Endothelial cell of umbilical vein (primary cell): ENCODE data around the gene MRPL44. TPM values are rescaled to one million over a fixed set of nuclear protein-coding genes. Genes with fewer than 3 reads are reported as not detected.
A peak's percentile ranks its signal among the peaks of the same experiment; 100 is the strongest.

Source experiments
- BruUV-seq: library from RNA; stranded (reverse); fragments of 400-500 nt; replicated peaks from 2 replicates; lab custom pipeline; 2021; lab: Mats Ljungman, UMichigan
- CTCF ChIA-PET: fragments of 300-600, 350-600 bp; sonication (Branson Sonifier 250); formaldehyde crosslinking; loops from one replicate; lab custom pipeline; 2021; ENCODE audit warnings: antibody characterized with exemption, inconsistent platforms; lab: Charles Lee
- POLR2A ChIA-PET: fragments of 300-600, 350-600 bp; sonication (Branson Sonifier 250); formaldehyde crosslinking; loops from one replicate; lab custom pipeline; 2021; ENCODE audit warnings: antibody characterized with exemption, inconsistent platforms; lab: Charles Lee
- DNase-seq: peaks from one replicate; pipeline ENCODE4 v3.0.0-alpha.2; 2011; ENCODE audit warnings: low read depth, low spot score
- FAIRE-seq: peaks from 2 replicates; lab custom pipeline; 2011; peaks lifted over from hg19 to GRCh38; lab: Jason Lieb, UNC
- H2AFZ ChIP-seq: 2 replicates; pipeline ENCODE4 v1.6.0; 2012; ENCODE audit warnings: low read depth, low read length, control low read depth, inconsistent platforms
- H3K27ac ChIP-seq: 2 replicates; pipeline ENCODE4 v1.5.1; 2011; ENCODE audit warnings: low read depth, mild to moderate bottlenecking, control low read depth, low read length, moderate library complexity; ENCODE audit not compliant: insufficient read depth
- H3K27me3 ChIP-seq, 2 experiments: 2 replicates each; pipeline versions ENCODE4 v1.6.0 to v1.6.1; 2011; ENCODE audit warnings: low read length in 2 of 2, mixed read lengths in 1 of 2; ENCODE audit not compliant: control insufficient read depth in 2 of 2, insufficient read depth in 2 of 2
- H3K36me3 ChIP-seq, 2 experiments: 2 replicates in 1 of 2; 3 replicates in 1 of 2; pipeline ENCODE4 v1.5.1; 2011; ENCODE audit warnings: low read length in 2 of 2, mild to moderate bottlenecking in 1 of 2, moderate library complexity in 1 of 2; ENCODE audit not compliant: control insufficient read depth in 2 of 2, insufficient read depth in 2 of 2; ENCODE audit errors: extremely low read depth in 1 of 2
- H3K4me1 ChIP-seq: 3 replicates; pipeline ENCODE4 v1.5.1; 2011; ENCODE audit warnings: mild to moderate bottlenecking, low read length; ENCODE audit not compliant: control insufficient read depth, insufficient read depth; ENCODE audit errors: extremely low read depth
- H3K4me2 ChIP-seq: 2 replicates; pipeline ENCODE4 v1.6.1; 2011; ENCODE audit warnings: low read length, control low read depth, mixed read lengths; ENCODE audit not compliant: insufficient read depth
- H3K4me3 ChIP-seq, 3 experiments: fragments of 200-600 bp in 1 of 3; sonication (generic), shearing (Covaris generic) in 1 of 3; replicated peaks in 1 of 3; 2 replicates each; pipeline ENCODE4 v1.5.1; 2011 to 2016; ENCODE audit warnings: control low read depth in 3 of 3, low read length in 3 of 3, mild to moderate bottlenecking in 2 of 3, inconsistent platforms in 1 of 3, low read depth in 1 of 3, moderate library complexity in 1 of 3; ENCODE audit not compliant: insufficient read depth in 1 of 3
- H3K79me2 ChIP-seq: 2 replicates; pipeline ENCODE4 v1.6.0; 2012; ENCODE audit warnings: low read length, inconsistent platforms; ENCODE audit not compliant: control insufficient read depth, insufficient read depth
- H3K9ac ChIP-seq: replicated peaks from 2 replicates; pipeline ENCODE3; 2011; ENCODE audit warnings: low read length, control low read depth; ENCODE audit not compliant: insufficient read depth; ENCODE audit errors: extremely low read depth
- H3K9me1 ChIP-seq: replicated peaks from 3 replicates; pipeline ENCODE4 v1.6.0; 2011; ENCODE audit warnings: mild to moderate bottlenecking, low read length; ENCODE audit not compliant: control insufficient read depth, insufficient read depth; ENCODE audit errors: extremely low read depth
- H3K9me3 ChIP-seq: replicated peaks from 2 replicates; pipeline ENCODE4 v1.5.1; 2012; ENCODE audit warnings: low read length, inconsistent platforms; ENCODE audit not compliant: control insufficient read depth, insufficient read depth
- H4K20me1 ChIP-seq: replicated peaks from 2 replicates; pipeline ENCODE3; 2011; ENCODE audit warnings: mild to moderate bottlenecking, low read length; ENCODE audit not compliant: control insufficient read depth, insufficient read depth; ENCODE audit errors: extremely low read depth
- EZH2 ChIP-seq: IDR thresholded peaks from 2 replicates; pipeline ENCODE4 v1.6.1; 2012; ENCODE audit warnings: borderline replicate concordance, low read depth, mild to moderate bottlenecking, moderate library complexity, low read length, inconsistent platforms; ENCODE audit not compliant: severe bottlenecking
- FOS ChIP-seq: IDR thresholded peaks from 2 replicates; pipeline ENCODE4 v1.6.1; 2011; ENCODE audit warnings: mild to moderate bottlenecking, low read length, moderate library complexity, borderline replicate concordance; ENCODE audit not compliant: insufficient read depth
- GATA2 ChIP-seq: IDR thresholded peaks from 2 replicates; pipeline ENCODE4 v1.7.0; 2011; ENCODE audit warnings: low read depth, mild to moderate bottlenecking, moderate library complexity, mixed read lengths, low read length; ENCODE audit not compliant: insufficient read length, insufficient read depth
- JUN ChIP-seq: IDR thresholded peaks from 2 replicates; pipeline ENCODE4 v1.6.1; 2011; ENCODE audit warnings: borderline replicate concordance, low read depth; ENCODE audit not compliant: insufficient read length, insufficient read depth
- MYC ChIP-seq: IDR thresholded peaks from one replicate; pipeline ENCODE4 v1.6.1; 2011; ENCODE audit warnings: mild to moderate bottlenecking, low read depth, low read length
- POLR2A ChIP-seq: IDR thresholded peaks from 2 replicates; pipeline ENCODE4 v1.6.1; 2012; ENCODE audit warnings: low read depth, mild to moderate bottlenecking, control low read depth, low read length
- POLR2AphosphoS5 ChIP-seq: IDR thresholded peaks from 2 replicates; pipeline ENCODE4 v1.6.1; 2012; ENCODE audit warnings: low read depth, mild to moderate bottlenecking, control low read depth, low read length, moderate library complexity; ENCODE audit not compliant: insufficient read depth
- dilution Hi-C: fragments of 300-500 bp; cut with MboI; formaldehyde crosslinking; loops from one replicate; pipeline ENCODE4 v1.15.0; 2019; ENCODE audit warnings: low sequenced_read_pairs; ENCODE audit not compliant: extremely low pct_ligation_motif_present
- intact Hi-C: fragments of 100-400 bp; cut with micrococcal nuclease; formaldehyde crosslinking; loops from one replicate; pipeline ENCODE4 v1.10.0; 2022
- polyA plus RNA-seq, 4 experiments: library from polyadenylated mRNA; depleted of rRNA in 3 of 4; stranded (reverse) in 3 of 4; unstranded in 1 of 4; fragments of >200 nt; gene quantifications; 2 replicates each; pipeline versions ENCODE4 v1.2.1 to v1.2.3, GENCODE V29; 2011 to 2012; ENCODE audit warnings: missing spikeins in 1 of 4
- total RNA-seq: library from RNA; stranded (reverse); gene quantifications from 2 replicates; pipeline ENCODE4 v1.2.3, GENCODE V29; 2021
- TF ChIP-seq, protein P1 (sequence below), 2 donors: IDR thresholded peaks; 1 replicate in 1 of 2; 2 replicates in 1 of 2; pipeline ENCODE4 v1.5.1; 2011; ENCODE audit warnings: low read length in 2 of 2, mild to moderate bottlenecking in 2 of 2, moderate library complexity in 2 of 2, control low read depth in 1 of 2, inconsistent platforms in 1 of 2, low read depth in 1 of 2; ENCODE audit not compliant: insufficient read depth in 1 of 2; ENCODE audit errors: extremely low read depth in 1 of 2
- TF ChIP-seq, protein P2 (sequence below): IDR thresholded peaks from 2 replicates; pipeline ENCODE4 v1.6.1; 2011; ENCODE audit not compliant: insufficient read depth, insufficient read length

Gene MRPL44
- total and polyA plus RNA-seq, 2 donors (not counting 3 experiments of a cell fraction or from before 2014, with no cell fraction given), result 19.2 to 27.7 TPM

DNA sequence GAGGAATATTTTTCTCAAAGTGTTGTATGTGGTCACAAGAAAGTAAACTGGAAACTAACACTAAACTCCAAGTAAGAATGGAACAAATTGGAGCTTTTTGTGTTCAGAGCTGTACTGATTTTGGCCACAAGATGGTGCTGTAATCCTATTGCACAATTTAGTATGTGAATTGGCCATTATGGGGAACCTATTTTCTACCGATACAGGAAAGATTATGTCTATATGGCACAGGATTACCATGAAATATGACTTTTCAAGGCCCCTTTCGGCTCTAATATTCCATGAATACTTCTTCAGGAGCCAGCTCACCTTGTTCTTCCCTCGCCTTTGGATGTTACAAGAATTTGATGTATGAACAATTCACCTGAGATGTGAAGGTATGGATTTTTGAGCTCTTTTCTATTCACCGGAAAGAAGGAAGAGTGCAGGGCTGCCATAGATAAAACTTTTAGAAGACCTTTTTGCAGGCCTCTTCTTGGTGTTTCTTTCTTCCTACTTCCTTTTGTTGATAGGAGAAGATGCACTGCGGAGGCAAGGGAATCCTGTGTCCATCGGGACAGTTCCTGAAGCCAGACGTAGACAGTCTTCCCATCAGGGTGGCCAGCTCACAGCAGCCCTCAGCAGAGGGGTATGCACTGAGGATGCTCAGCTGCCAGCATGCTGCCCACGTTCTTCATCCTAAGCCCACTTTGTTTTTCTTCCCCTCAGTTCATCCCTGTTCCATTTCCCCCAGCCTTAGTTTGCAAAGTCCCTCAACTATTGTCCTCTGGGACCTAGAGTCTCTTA is 13.3 kb downstream of the MRPL44 start:
- Histone ChIP-seq H4K20me1 (no peaks in the 10 kb centered on the region), H3K79me2 (no peaks in the 10 kb centered on the region), H3K9me1 (peaks cover 2% of the 10 kb centered on the region), H3K27ac (no peak overlapping the region), H3K27me3 (no peaks in the 10 kb centered on the region), H2AFZ (no peak overlapping the region), H3K4me1 (no peaks in the 10 kb centered on the region), H3K4me2 (no peak overlapping the region), H3K4me3 (no peak overlapping the region), H3K36me3 (peaks cover 6 to 8% of the 10 kb centered on the region in 2 experiments), H3K9ac (no peak overlapping the region), H3K9me3 (no peaks in the 10 kb centered on the region)
- dilution Hi-C loops, result no loop called here
- POLR2A ChIA-PET, result no interaction called here
- intact Hi-C loops, result loop anchor here (1.0 to 2.0 kb wide), 6 partner anchors 23 to 680 kb away; partner anchors contain the start of gene SERPINE2
- FAIRE-seq (peak; percentile 75), DNase-seq (peak; percentile 76)
- no TSS peak for BruUV-seq
- CTCF ChIA-PET, result interaction anchor here (0.6 to 12.5 kb wide), 57 partner anchors 9 to 1690 kb away, joined by 3 to 545 read pairs (median 5); partner anchors contain the start of gene SERPINE2
- TF ChIP-seq FOS, result no peak
- no peak for TF ChIP-seq POLR2A
- TF ChIP-seq, protein P1, sequence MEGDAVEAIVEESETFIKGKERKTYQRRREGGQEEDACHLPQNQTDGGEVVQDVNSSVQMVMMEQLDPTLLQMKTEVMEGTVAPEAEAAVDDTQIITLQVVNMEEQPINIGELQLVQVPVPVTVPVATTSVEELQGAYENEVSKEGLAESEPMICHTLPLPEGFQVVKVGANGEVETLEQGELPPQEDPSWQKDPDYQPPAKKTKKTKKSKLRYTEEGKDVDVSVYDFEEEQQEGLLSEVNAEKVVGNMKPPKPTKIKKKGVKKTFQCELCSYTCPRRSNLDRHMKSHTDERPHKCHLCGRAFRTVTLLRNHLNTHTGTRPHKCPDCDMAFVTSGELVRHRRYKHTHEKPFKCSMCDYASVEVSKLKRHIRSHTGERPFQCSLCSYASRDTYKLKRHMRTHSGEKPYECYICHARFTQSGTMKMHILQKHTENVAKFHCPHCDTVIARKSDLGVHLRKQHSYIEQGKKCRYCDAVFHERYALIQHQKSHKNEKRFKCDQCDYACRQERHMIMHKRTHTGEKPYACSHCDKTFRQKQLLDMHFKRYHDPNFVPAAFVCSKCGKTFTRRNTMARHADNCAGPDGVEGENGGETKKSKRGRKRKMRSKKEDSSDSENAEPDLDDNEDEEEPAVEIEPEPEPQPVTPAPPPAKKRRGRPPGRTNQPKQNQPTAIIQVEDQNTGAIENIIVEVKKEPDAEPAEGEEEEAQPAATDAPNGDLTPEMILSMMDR (IDR thresholded peaks at IDR 0.05; ENCODE audit: extremely low read depth in 1 of 2, insufficient read depth in 1 of 2, low read depth in 1 of 2, low read length in 2 of 2), result peak; percentile 65 to 68
- TF ChIP-seq MYC, result no peak
- TF ChIP-seq POLR2AphosphoS5, result no peak
- no peak for TF ChIP-seq GATA2
- TF ChIP-seq EZH2, result no peak
- TF ChIP-seq, protein P2, sequence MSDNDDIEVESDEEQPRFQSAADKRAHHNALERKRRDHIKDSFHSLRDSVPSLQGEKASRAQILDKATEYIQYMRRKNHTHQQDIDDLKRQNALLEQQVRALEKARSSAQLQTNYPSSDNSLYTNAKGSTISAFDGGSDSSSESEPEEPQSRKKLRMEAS, result no peak
- TF ChIP-seq JUN, result no peak
